Prostate gland (tissue), 2 donors: ENCODE results near the gene LRRC8A.

Source experiments
- POLR2A ChIP-seq: fragments of 450-650 bp; IDR thresholded peaks from one replicate; pipeline ENCODE4 v1.6.1; 2016; ENCODE audit warnings: antibody characterized with exemption, mild to moderate bottlenecking
- POLR2AphosphoS5 ChIP-seq: sonication (generic); formaldehyde crosslinking; IDR thresholded peaks from one replicate; pipeline ENCODE4 v1.6.1; 2017; ENCODE audit warnings: antibody characterized with exemption
- TF ChIP-seq, protein P1 (sequence below), 4 experiments: fragments of 200-600 bp in 2 of 4; fragments of 450-650 bp in 2 of 4; sonication (generic) in 2 of 4; IDR thresholded peaks; 1 replicate in 3 of 4; 2 replicates in 1 of 4; pipeline ENCODE4 v1.5.1; 2016 to 2019; ENCODE audit warnings: antibody characterized with exemption in 4 of 4, mild to moderate bottlenecking in 2 of 4, moderate library complexity in 2 of 4

GRCh38 chr9:128902351-128903078, 20.6 kb downstream of the LRRC8A start:
- TF ChIP-seq, protein P1, sequence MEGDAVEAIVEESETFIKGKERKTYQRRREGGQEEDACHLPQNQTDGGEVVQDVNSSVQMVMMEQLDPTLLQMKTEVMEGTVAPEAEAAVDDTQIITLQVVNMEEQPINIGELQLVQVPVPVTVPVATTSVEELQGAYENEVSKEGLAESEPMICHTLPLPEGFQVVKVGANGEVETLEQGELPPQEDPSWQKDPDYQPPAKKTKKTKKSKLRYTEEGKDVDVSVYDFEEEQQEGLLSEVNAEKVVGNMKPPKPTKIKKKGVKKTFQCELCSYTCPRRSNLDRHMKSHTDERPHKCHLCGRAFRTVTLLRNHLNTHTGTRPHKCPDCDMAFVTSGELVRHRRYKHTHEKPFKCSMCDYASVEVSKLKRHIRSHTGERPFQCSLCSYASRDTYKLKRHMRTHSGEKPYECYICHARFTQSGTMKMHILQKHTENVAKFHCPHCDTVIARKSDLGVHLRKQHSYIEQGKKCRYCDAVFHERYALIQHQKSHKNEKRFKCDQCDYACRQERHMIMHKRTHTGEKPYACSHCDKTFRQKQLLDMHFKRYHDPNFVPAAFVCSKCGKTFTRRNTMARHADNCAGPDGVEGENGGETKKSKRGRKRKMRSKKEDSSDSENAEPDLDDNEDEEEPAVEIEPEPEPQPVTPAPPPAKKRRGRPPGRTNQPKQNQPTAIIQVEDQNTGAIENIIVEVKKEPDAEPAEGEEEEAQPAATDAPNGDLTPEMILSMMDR (IDR thresholded peaks at IDR 0.05) = no peak
- TF ChIP-seq POLR2A (peak; percentile 57), POLR2AphosphoS5 (peak; percentile 93)
